Left lung (tissue), 10 donors: Measurements from ENCODE around the gene PLXDC2. TPM values are rescaled to one million over a fixed set of nuclear protein-coding genes. Genes with fewer than 3 reads are reported as not detected.

Experiments used
- ATAC-seq: fragments of 200-7000 bp; cut with Tn5 transposase; one replicate; pipeline ENCODE4 v1.9.1; 2020; ENCODE audit warnings: moderate library complexity
- DNase-seq, 4 donors: peaks; one replicate each; pipeline ENCODE4 v3.0.0-alpha.2; 2013 to 2020
- H3K27ac ChIP-seq, 2 donors: fragments of 200-600 bp; sonication (generic) in 1 of 2; one replicate each; pipeline versions ENCODE4 v1.5.0 to v1.8.0; 2020 to 2021
- H3K27me3 ChIP-seq, 2 donors: fragments of 200-600 bp; sonication (generic) in 1 of 2; one replicate each; pipeline versions ENCODE4 v1.5.0 to v1.8.0; 2020 to 2021
- H3K36me3 ChIP-seq, 2 donors: fragments of 200-600 bp; sonication (generic) in 1 of 2; one replicate each; pipeline versions ENCODE4 v1.5.0 to v1.8.0; 2020 to 2021
- H3K4me1 ChIP-seq, 2 donors: fragments of 200-600 bp; one replicate each; pipeline ENCODE4 v1.8.0; 2021
- H3K4me3 ChIP-seq, 2 donors: fragments of 200-600 bp; sonication (generic) in 1 of 2; one replicate each; pipeline versions ENCODE4 v1.5.0 to v1.8.0; 2020 to 2021; ENCODE audit warnings: mild to moderate bottlenecking in 1 of 2
- H3K9me3 ChIP-seq, 2 donors: fragments of 200-600 bp; sonication (generic) in 1 of 2; one replicate each; pipeline versions ENCODE4 v1.5.0 to v1.8.0; 2020 to 2021
- CTCF ChIP-seq, 2 donors: fragments of 200-600 bp; sonication (generic) in 1 of 2; IDR thresholded peaks; one replicate each; pipeline versions ENCODE4 v1.5.0 to v1.8.0; 2021; ENCODE audit warnings: antibody characterized with exemption in 2 of 2
- intact Hi-C, 2 donors: fragments of 100-400 bp; cut with DNase I; formaldehyde crosslinking; loops; one replicate each; pipeline versions ENCODE4 v1.11.2 to v1.14.2; 2022
- polyA plus RNA-seq, 6 donors: library from polyadenylated mRNA; unstranded; fragments of 120-200 nt; gene quantifications; one replicate each; pipeline ENCODE4 v1.2.1, GENCODE V29; 2013; ENCODE audit not compliant: insufficient read length in 6 of 6
- total RNA-seq, 2 donors: library from RNA; stranded (reverse); fragmentation: NEBNext Ultra II Directional; extraction: Animal tissue kit (Norgen Biotek cat#: 25700); gene quantifications; one replicate each; pipeline ENCODE4 v1.2.1, GENCODE V29; 2021
- donor health status: DM: no; HTN: yes; CAD: no.
- donor health status: DM: no; HTN: no; CAD: no.

The PLXDC2 gene
- total and polyA plus RNA-seq, 8 donors, result 85.3 to 127 (median 112) TPM

- Histone ChIP-seq H3K4me1 (no peaks in the 10 kb centered on the region), H3K27me3 (no peaks in the 10 kb centered on the region), H3K4me3 (no peak overlapping the region), H3K9me3 (no peaks in the 10 kb centered on the region), H3K27ac (peak overlapping the region in 1 of 2 donors; percentile 27), H3K36me3 (no peaks in the 10 kb centered on the region)
- no peak for TF ChIP-seq CTCF (IDR thresholded peaks at IDR 0.05)
- DNase-seq (no peak), ATAC-seq (no peak)
- intact Hi-C loops, result no loop called here
Measured at GRCh38 chr10:20105931-20106330, 289.7 kb downstream of the PLXDC2 start.

- ATAC-seq (no peak), DNase-seq (no peak)
- intact Hi-C loops, result no loop called here
- Histone ChIP-seq H3K27ac (no peak overlapping the region), H3K4me1 (no peaks in the 10 kb centered on the region), H3K9me3 (no peaks in the 10 kb centered on the region), H3K4me3 (no peak overlapping the region), H3K36me3 (no peaks in the 10 kb centered on the region), H3K27me3 (no peaks in the 10 kb centered on the region)
- no peak for TF ChIP-seq CTCF (IDR thresholded peaks at IDR 0.05)
Measured at GRCh38 chr10:20108021-20108420, 291.8 kb downstream of the PLXDC2 start.

DNA sequence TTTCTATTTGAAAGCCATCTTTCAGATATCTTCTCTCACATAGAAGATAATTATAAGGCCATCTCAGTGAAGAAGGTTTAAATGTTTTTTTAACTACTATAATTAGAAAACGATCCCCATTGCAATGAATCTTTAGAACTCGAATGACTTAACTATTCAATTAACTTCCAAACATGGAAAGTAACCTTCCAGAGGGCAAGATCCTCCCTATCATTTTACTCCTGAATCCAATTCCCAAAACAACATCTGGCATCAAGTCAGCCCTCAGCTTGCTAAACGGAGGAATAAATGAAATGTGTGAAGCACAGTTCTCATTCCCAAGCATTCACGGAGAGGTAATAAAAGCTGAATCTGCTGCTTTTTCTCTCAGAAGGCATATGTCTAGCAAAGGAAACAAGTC, 293.4 kb downstream of the PLXDC2 start:
- Histone ChIP-seq H3K9me3 (no peaks in the 10 kb centered on the region), H3K4me3 (no peak overlapping the region), H3K27ac (no peak overlapping the region), H3K4me1 (no peaks in the 10 kb centered on the region), H3K27me3 (no peaks in the 10 kb centered on the region), H3K36me3 (no peaks in the 10 kb centered on the region)
- DNase-seq, result peak in 2 of 4 donors; percentile 57 to 73
- no peak for TF ChIP-seq CTCF (IDR thresholded peaks at IDR 0.05)
- intact Hi-C loops, result no loop called here
- no peak for ATAC-seq

DNA sequence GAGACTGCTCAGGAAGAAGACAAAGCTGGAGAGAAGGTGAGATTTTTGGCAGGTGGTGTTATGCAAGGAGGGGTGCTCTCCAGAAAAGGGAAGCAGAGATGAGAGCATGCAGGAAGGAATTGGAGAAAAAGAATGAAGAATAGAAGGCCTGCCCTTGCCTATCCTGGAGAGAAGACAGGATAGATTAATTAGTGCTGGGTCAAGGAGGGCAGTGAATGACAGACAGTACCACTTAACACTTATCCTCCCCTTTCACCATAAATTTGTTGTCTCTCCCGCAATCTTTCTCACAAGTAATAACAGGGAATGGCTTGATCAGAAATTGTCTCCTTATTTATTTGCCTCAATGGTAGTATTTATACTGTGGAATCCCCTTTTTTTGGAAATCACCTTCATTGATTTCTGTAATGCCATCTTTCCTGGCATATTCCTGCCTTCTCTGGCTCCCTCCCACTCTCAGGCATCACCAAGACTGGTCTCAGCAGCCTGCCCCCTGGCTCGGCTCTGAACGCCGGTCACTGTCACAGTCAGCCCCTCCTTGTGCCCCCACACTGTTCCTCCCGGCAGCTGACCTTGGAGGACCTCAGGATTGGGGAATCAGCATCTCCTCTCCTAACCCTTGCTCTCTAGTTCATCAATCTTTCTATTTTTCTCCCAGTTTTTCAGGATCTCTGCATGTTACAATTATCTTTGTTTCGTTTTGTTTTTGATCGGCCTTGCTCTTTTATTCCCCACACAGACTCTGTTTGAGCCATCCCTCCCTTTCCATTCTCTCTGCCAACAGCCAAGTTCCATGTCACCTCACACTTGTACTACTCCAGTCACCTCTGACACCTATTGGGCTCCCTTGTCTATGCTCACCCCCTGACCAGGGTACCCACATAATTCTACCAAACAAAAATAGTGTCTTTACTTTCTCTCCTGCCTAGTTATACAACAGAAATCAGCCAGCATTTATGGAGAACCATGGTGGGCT, 294.2 kb downstream of the PLXDC2 start:
- H3K36me3 ChIP-seq, result no peaks in the 10 kb centered on the region
- no peak for TF ChIP-seq CTCF (IDR thresholded peaks at IDR 0.05)
- DNase-seq (peak in 2 of 4 donors; percentile 18 to 39), ATAC-seq (no peak)
- H3K27ac ChIP-seq, result no peak overlapping the region
- no peaks in the 10 kb centered on the region for H3K9me3 ChIP-seq
- H3K27me3 ChIP-seq, result no peaks in the 10 kb centered on the region
- no peaks in the 10 kb centered on the region for H3K4me1 ChIP-seq
- intact Hi-C loops, result no loop called here
- no peak overlapping the region for H3K4me3 ChIP-seq

DNA sequence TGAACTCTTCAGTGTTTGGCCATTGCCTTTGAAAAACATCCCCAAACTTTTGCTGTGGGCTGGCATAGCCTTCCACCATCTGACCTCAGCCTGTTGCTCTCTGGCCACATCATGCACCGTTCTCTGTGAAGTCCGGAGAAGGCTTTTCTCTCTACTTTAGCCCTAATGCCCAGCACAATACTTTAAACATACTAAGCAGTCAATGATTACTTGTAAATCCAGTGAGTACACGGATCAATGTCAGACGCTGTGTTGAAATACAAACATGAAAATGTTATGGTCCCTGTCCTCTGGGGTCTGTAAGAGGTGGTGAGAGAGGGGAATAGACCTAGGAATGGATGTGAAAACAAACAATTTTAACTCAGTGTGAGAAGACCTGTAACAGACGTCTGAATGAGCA, 297.9 kb downstream of the PLXDC2 start:
- no peak overlapping the region for H3K27ac ChIP-seq
- H3K27me3 ChIP-seq, result no peaks in the 10 kb centered on the region
- H3K4me3 ChIP-seq, result no peak overlapping the region
- intact Hi-C loops, result no loop called here
- DNase-seq (no peak), ATAC-seq (no peak)
- H3K36me3 ChIP-seq, result no peaks in the 10 kb centered on the region
- TF ChIP-seq CTCF (IDR thresholded peaks at IDR 0.05), result no peak
- no peaks in the 10 kb centered on the region for H3K9me3 ChIP-seq
- H3K4me1 ChIP-seq, result no peaks in the 10 kb centered on the region
